H1 (cell line): ENCODE data around the gene C11orf98. TPM values are rescaled to one million over a fixed set of nuclear protein-coding genes. Genes with fewer than 3 reads are reported as not detected.
A peak's percentile ranks its signal among the peaks of the same experiment; 100 is the strongest.

ENCODE experiments used
- CREB1 ChIP-seq: IDR thresholded peaks from 2 replicates; pipeline ENCODE4 v1.6.1; 2012; ENCODE audit warnings: inconsistent platforms
- HDAC2 ChIP-seq, 2 experiments: fragments of 300-600 bp in 1 of 2; sonication (generic) in 1 of 2; IDR thresholded peaks; 2 replicates each; pipeline ENCODE4 v1.6.1; 2011 to 2012; ENCODE audit warnings: low read depth in 2 of 2, low read length in 2 of 2, mild to moderate bottlenecking in 2 of 2, moderate library complexity in 2 of 2, borderline replicate concordance in 1 of 2, inconsistent platforms in 1 of 2
- SAP30 ChIP-seq: fragments of 300-600 bp; sonication (generic); IDR thresholded peaks from 2 replicates; pipeline ENCODE4 v1.7.1; 2012; ENCODE audit warnings: low read length, moderate library complexity, mild to moderate bottlenecking, inconsistent platforms; ENCODE audit not compliant: insufficient read depth, insufficient replicate concordance
- polyA plus RNA-seq, 7 experiments: library from polyadenylated mRNA; depleted of rRNA in 3 of 7; stranded (reverse) in 5 of 7; unstranded in 2 of 7; fragments of >200 nt in 5 of 7; fragments of 200-250 nt in 2 of 7; gene quantifications; 1 replicate in 5 of 7; 2 replicates in 1 of 7; 4 replicates in 1 of 7; pipeline versions ENCODE4 v1.2.1 to v1.2.3, GENCODE V29; 2011 to 2013; ENCODE audit warnings: missing spikeins in 2 of 7, mixed read lengths in 2 of 7
- total RNA-seq: library from RNA; stranded (reverse); fragmentation: NEBNext Ultra II Directional; extraction: Animal tissue kit (Norgen Biotek cat#: 25700); gene quantifications from 2 replicates; pipeline ENCODE4 v1.2.1, GENCODE V29; 2021

C11orf98 gene
- total and polyA plus RNA-seq, 2 of the 8 experiments (the other 6 are each of a cell fraction or from before 2014, with no cell fraction given), result 68.0 to 171 TPM

DNA sequence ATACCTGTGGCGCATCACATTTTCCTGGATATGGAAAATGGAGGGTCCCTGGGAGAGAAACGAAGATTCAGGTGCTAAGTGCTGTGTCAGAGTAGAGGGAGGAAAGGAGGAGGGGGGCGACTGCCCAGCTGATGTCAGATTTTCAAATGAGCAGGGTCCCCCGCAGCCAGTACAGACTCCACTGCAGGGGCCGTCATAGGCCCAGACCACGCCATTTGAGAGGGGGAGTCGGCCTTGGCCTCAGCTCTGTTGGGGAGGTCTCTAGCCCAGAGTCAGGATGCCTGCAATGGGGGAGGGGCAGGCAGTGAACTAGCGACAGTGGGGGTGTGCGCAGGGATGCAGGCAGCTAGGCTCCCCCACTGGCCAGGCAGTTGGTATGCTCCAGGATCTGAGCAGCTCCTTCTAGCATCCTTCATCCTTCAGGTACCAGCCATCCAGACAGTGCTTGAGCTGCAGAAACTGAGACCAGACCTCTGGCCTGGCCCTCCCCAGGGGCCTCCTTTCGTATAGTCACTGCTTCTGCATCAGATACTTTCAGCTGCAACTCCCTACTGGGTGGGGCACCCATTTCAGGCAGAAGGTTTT, 42.4 kb upstream of the C11orf98 start, which contains the start of the genes BSCL2 and GNG3 (continued):
- TF ChIP-seq SAP30 (peak; percentile 86), HDAC2 (IDR thresholded peaks at IDR 0.05; ENCODE audit: borderline replicate concordance in 1 of 2, low read depth in 2 of 2, low read length in 2 of 2) (no peak; a peak in 1 of 4 replicates), CREB1 (peak; percentile 84)
- TF ChIP-seq, all 59 proteins: peak for 28
